Activated T-helper 1 cell treated with Interleukin-2 at 50 U/mL for 16 hours (primary cell): ENCODE measurements around the gene ANXA8.
"Not testable (repeated sequence)": the region's sequence is repeated elsewhere in the genome, so short reads cannot be mapped to it uniquely, and the experiment has no call there.

Experiments
- DNase-seq: peaks from one replicate; pipeline ENCODE4 v3.0.0-alpha.2; 2020; ENCODE audit warnings: low read depth

ANXA8 gene, protein sequence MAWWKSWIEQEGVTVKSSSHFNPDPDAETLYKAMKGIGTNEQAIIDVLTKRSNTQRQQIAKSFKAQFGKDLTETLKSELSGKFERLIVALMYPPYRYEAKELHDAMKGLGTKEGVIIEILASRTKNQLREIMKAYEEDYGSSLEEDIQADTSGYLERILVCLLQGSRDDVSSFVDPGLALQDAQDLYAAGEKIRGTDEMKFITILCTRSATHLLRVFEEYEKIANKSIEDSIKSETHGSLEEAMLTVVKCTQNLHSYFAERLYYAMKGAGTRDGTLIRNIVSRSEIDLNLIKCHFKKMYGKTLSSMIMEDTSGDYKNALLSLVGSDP

DNA sequence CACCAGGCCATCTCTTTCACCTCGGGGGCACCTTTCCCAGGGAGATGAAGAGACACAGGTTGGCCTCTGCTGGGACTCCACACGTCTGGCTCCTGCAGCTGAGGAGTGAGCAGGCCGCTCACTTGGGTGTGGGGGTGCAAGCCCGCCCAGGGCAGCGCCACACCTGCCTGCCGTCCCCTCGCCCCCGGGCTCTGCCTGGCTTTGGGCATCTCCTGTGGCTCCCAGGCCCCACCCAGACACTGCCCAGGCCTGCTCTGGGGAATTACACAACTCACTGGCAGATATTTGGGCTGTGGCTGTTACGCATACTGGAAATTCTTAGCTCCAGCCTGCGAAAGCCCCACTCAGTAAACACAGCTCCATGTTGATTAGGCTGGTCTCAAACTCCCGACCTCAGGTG, at the start of gene ANXA8:
ANXA8 (minus strand) TSS at position 193 of the 400 bp plus-strand sequence; CDS start at position 11, 182 bp downstream.
- DNase-seq, result not testable (repeated sequence)

DNA sequence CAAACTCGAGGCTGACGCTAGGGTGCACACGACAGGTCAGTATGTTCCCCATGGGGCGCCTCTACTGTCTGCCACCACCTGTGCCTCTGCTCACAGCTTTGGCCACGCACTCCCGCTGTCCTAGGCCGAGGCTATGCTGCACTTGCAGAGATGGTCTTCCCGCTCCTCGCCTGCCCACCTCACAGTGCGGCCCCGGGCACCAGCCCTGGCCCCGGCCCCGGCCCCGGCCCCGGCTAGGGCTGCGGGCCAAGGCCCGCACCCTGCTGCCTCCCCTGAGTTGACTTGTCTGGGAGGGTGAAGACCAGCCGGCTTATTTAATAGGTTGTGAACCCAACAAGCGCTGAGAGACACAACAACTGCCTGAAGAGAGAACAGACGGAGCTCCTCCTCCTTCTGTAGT, 39.6 kb upstream of the ANXA8 start, which contains the start of gene AGAP9:
AGAP9 (minus strand) TSS at position 164 of the 400 bp plus-strand sequence; CDS start at position 52, 112 bp downstream.
- not testable (repeated sequence) for DNase-seq

- DNase-seq, result not testable (repeated sequence)
Measured at GRCh38 chr10:47502313-47502712, 18.4 kb upstream of the ANXA8 start.

DNA sequence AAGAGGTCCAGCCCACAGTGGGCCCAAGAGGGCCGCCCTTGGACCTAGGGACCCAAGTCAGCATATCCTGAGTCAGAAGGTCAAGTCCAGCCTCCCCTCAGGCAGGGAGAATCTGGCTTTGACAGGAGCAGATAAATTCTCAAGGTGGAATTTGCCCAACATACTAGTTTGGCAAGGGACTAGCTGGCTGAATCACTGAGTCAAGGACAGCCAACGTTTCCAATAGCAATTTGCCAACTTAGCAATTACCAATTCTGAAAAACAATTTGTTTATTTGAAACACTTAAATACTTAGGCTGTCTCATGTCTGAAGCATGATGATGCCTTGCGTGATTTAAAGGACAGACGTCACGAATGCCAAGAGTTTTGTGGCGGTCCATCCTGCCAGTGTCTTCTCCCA, 10.3 kb upstream of the ANXA8 start:
- not testable (repeated sequence) for DNase-seq

GRCh38 chr10:47491600-47491999, 7.7 kb upstream of the ANXA8 start, which contains the start of gene FAM25G:
Gene FAM25G, minus strand, starts transcription at chr10:47491700. Its CDS starts 26 bp downstream, at chr10:47491674.
- not testable (repeated sequence) for DNase-seq

DNA sequence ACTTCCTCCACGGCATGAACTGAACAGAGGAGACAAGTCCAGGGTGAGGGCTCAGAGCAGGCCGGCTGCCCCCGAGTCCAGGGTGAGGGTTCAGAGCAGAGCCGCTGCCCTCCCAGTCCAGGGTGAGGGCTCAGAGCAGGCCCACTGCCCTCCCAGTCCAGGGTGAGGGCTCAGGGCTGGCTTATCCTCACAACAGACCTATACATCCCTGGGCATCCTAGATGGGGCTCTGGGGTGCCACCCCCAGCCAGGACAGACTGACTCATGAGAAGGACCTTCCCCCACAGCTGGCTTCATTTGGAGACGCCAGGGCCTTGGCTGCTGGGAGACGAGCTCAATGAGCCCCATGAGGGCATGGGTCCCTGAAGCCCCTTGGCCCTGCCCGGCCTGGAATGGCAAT, 5.7 kb upstream of the ANXA8 start:
- not testable (repeated sequence) for DNase-seq

GRCh38 chr10:47485943-47486342, 2.0 kb upstream of the ANXA8 start:
- DNase-seq, result not testable (repeated sequence)

- DNase-seq, result not testable (repeated sequence)
Measured at GRCh38 chr10:47484786-47485185, 871 bp upstream of the ANXA8 start.

- not testable (repeated sequence) for DNase-seq
Measured at GRCh38 chr10:47482367-47482766, 1.5 kb downstream of the ANXA8 start.

DNA sequence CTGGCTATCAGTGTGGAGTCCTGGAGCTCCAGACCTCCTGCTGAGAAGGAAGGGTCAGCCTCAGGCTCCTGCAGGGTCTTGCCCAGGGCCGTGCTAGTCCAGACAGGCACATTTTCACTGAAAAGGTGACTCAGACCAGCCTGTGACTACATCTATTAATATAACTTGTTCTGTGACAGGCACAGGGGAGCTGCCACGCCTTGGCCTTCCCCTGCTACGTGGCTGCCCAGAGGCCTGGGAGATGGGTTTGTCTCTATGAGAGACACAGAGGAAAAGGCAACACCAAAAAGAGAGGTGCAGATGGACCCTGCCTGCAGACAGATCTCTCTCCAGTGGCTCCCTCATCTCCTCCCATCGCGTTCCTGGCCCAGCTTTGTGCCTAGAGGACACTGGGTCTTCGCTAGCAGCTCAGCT, 2.1 kb downstream of the ANXA8 start:
- DNase-seq, result not testable (repeated sequence)

DNA sequence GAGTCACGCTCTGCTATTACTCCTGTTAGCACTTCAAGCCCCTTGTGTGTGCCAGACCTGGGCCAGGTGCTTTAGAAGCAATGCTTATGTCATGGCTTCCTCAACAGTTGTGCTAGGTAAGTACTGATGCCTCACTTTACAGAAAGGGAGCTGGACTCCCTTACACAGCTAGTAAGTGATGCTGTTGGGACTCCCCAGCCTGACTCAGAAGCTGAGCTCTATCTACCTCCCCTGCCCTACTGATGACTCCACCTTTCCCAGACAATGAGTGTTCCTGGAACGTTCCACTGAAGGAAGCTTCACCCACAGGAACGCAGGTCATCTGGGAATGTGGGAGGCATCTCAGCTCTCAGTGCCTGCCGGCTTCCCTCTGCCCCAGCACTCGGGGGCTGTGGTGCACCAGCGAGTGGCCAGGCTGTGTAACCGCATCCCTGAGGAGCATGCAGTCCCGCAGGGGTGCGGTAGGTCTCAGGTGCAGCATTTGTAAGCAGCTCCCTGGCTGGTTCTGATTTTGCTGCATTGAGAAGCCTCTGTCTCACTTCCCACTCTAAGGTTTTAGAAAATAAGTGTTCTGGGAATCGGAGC, 2.6 kb downstream of the ANXA8 start:
- DNase-seq, result not testable (repeated sequence)

DNA sequence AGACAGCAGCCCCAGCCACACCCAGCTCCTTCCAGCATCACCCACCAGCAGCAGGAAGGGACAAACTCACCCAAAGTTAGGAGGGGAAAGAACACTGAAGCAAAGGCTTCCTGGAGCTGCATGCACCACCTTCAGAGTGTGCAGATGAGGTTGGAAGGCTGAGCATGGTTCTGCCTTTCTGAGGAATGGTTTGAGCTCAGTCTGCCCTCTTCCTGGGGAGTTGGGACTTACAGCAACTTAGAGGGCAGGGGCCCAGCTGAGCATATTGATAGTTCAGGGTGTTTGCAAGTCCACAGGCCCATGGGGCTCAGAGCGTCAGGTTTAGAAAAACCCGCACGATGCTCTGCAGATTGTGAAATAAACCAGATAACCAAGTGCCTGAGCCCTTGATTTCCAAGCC, 3.8 kb downstream of the ANXA8 start:
- DNase-seq, result not testable (repeated sequence)

DNA sequence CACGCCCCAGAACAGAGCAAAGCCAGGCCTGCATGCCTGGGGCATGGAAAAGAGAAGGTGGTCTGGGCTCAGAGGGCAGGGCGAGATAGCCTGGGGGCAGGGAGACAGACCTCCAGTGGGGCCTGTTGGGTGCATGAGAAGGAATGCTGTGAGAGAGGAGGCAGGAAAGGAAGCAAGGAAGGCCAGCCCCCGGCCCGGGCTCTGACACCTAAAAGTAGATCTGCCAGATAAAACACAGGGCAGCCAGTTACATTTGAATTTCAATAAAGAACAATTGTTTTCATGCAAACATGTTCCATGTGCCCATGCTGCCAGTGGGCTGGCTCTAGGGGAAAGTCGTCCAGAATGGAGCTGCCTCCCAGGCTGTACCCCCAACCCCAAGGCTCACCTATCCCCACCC, 5.8 kb downstream of the ANXA8 start:
- not testable (repeated sequence) for DNase-seq

GRCh38 chr10:47477078-47477477, 6.8 kb downstream of the ANXA8 start:
- DNase-seq, result not testable (repeated sequence)

DNA sequence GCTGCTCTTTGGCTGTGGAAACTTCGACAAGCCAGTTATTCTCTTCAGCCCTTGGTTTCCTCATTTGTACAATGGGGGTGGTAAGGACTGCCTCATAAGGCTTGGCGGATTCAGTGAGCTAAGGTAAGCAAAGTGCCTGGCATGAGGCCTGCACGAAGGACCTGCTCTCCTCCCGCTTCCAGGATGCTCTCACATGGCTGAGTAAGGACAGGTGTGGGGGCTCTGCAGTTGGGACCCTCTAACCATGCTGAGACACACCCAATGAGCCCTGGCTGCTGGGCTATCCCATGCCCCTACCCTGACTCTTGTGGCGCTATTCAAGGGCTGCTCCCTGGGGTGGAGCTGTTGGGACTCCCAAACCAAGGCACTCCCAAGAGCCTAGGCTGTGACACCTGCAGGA, 8.8 kb downstream of the ANXA8 start:
- DNase-seq, result not testable (repeated sequence)

DNA sequence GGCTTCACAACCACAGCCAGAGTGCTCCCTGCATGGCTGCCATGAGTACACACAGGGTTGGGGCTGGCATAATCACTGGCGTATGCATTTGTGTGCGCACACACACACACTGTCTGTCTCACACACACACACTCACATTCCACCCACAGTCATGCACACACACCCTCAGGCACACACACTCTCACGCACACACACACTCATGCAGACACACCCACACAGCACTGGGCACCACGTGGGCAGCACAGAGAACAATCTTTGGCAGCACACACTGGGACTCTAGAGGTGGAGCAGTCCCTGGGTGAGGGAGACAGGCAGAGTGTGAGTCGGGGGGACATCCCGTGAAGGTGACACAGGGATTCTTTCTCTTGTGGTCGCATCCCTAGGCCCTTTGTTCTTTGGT, 10.4 kb downstream of the ANXA8 start:
- DNase-seq, result not testable (repeated sequence)

DNA sequence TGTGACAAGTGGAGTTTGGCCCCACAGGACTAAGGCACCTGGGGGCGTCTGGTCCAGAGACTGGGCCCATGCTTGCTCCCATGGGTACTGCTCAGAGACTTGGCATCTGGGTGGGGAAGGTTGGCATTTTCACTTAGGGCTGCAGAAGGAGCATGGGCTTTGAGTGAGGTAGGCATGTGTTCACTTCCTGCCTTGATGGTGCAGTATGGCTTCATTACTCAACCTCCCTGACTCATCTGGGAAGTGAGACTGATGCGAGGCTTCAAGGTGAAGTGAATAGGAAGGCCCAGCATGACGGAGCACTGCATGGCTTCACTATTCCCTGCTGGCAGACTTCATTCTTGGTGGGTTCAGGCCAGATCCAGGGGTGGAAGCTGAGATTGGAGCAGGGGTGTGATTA, 11.3 kb downstream of the ANXA8 start:
- not testable (repeated sequence) for DNase-seq

DNA sequence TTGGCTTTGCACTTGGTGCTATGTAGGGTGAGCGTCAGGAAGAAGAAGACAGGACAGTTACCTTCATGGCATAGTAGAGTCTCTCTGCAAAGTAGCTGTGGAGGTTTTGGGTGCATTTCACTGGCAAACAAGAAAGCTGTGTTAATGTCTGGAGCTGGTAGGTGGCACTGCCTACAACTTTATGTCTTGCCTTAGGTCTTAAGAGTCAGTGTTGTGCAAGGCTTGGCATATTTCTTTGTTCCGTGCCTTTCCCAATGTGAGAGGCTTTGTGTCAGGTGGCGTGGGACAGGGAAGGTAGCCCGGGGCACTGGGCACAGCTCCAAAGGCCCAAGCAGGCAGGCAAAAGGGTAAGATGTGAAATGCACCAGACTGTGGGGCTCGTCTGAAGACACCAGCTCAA, 11.8 kb downstream of the ANXA8 start:
- DNase-seq, result not testable (repeated sequence)

GRCh38 chr10:47468731-47469528, 15.0 kb downstream of the ANXA8 start:
- DNase-seq, result not testable (repeated sequence)

DNA sequence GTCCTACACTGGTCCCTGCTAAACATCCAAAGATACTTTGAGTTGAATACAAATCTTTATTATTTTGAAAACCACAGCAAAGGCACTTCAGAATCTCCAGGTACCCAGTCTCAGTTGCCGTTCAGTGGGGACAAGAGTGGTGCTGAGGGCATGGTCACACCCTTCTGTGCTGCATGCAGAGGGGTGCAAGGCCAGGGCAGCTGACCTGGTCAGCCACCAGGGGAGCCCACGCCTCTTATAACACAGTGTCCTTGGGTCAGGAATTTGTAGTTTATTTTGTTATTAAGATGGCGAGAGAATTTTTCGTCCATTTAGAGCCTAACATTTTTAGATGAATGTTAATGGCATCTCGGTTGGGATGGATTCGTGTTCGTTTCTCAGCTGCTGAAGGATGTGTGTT, 16.0 kb downstream of the ANXA8 start:
- not testable (repeated sequence) for DNase-seq

DNA sequence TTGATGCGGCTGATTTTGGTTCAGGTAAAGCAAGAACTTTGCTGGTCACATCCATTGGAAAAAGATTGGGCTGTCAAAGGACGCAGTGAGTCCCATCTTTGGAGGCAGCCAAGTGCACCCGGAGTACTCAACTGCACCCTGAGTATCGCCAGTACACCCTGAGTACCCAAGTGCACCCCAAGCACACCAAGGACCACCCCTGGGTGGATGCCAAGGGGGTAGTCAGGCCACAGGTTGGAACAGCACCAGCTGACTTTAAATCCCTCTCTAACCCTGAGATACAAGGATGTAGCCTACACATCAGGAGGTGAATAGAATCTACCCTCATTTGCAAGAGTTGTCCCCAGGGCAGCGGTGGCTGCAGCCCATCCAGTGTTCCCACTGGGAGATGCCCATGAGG, 16.5 kb downstream of the ANXA8 start:
- DNase-seq, result not testable (repeated sequence)

DNA sequence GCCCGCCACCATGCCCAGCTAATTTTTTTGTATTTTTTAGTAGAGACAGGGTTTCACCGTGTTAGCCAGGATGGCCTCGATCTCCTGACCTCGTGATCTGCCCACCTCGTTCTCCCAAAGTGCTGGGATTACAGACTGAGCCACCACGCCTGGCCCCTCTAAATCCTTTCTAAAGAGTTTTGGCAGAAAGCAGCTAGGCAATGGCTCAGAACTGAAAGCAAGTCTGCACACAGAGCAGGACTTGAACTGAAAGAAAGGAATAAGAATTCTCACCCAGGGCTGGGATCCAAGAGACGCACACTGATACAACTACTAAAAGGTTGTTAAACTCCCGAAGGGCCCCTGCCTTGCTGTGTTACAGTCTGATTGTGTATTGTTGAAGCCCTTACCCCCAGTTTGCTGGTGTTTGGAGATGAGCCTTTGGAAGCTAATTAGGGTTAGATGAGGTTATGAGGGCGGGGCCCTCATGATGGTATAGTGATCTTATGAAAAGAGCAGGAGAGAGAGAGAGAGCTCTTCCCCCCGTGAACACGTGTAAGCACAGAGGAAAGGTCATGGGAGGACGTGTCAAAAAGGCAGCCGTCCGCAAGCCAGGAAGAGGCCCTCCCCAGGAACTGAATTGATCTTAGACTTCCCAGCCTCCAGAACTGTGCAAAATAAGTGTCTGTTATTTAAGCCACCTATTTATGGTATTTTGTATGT, 18.5 kb downstream of the ANXA8 start:
- DNase-seq, result not testable (repeated sequence)
